ENCODE measurements around the gene ABCD2. TPM values are rescaled to one million over a fixed set of nuclear protein-coding genes. Genes with fewer than 3 reads are reported as not detected.
A peak's percentile ranks its signal among the peaks of the same experiment; 100 is the strongest.
"Not testable (repeated sequence)": the region's sequence is repeated elsewhere in the genome, so short reads cannot be mapped to it uniquely, and the experiment has no call there.

The ABCD2 gene
- 0.05 TPM for polyA plus RNA-seq (2013, experiment 1 of 2; ENCODE audit: insufficient read length)
- 0.09 TPM for polyA plus RNA-seq (2013, experiment 2 of 2; ENCODE audit: insufficient read length)

DNA sequence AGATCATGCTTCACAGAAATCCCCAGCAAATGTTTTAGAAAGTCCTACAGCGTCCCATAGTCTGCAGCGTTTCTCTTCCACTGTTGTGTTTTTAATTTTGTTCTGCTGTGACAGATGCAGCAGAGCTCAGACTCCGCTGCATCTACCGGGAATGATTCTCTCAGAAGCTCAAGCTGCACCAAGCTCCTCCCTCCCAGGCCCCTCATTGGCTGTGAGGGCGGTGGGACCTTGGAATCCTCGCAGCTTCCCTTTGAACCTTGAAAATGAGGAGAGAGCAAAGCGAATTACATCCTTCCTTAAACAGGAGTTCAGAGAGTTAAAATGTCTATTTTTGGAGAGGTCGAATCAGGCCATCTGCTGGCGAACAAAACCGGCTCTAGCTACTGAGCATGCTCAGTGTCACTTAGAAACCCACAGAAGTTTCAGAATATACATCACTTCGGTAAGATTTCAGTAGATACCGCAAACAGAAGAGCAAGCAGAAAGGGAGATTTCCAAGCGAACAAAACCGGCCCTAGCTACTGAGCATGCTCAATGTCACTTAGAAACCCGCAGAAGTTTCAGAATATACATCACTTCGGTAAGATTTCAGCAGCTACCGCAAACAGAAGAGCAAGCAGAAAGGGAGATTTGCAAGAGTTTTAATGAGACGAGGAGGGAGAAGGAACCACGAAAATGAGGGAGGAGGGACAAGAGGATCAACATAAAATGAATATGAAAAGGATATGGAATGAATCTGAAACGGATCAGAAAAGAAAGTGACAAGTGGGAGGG lies at the start of gene ABCD2:
Gene ABCD2 (minus strand): TSS at position 144 of the 774 bp plus-strand sequence. CDS start 188 bp downstream, outside the sequence.
- peak; percentile 80 for DNase-seq

DNA sequence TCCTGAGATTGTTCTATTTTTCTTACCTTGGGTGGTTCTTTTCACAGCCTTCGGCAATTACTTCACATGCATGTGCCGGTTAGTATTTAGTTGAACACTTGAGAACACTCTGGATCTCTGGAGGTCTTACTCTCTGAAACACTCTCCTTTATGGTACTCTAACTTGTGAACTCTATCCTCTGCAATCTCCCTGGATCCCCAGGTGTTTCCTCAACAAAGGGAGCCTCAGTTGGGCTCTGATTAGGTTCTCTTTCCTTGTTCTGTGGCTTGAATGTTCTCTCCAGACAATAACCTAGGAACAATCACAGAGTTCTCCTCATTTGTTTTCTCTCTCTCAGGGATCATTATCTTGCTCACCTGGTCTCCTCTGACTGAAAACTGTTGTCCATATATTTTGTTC lies 40.5 kb upstream of the ABCD2 start:
- DNase-seq, result no peak

DNA sequence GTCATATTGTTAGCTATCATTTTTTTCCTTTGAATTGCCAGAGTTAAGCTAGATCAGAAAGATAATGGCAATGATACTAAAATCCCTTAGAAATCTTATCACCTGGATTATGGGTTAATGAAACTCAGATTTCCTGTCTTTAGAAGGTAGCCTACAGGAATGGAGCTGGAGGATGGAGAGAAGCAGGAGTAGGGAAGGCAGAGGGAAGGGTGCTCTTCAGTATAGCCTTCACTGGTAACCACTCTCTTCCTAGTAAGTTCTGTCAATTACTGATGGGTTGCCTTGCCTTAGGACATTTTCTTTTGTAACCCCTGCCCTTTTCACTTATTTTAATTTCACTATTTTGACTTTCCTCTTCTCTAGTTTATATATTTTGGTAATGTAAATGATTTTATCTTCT lies 27.8 kb upstream of the ABCD2 start:
- no peak for DNase-seq

DNA sequence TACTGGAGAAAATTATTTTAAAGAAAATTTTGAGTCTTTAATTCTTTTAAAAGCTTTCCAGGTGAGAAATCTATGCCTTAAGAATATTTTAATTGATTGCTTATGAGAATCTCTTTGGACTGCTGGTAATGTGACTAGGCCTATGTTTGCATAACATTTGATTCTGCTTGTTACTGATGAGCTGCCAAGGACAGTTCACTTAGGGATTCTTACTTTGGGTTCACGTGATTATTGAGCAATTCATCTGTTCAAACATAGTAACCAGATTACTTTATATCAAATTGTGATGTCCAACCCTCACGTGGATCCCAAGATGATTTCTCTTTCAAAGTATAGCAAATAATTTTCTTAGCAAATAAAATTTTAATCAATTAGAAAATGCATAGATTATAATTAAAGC lies 27.4 kb upstream of the ABCD2 start:
- DNase-seq, result no peak

DNA sequence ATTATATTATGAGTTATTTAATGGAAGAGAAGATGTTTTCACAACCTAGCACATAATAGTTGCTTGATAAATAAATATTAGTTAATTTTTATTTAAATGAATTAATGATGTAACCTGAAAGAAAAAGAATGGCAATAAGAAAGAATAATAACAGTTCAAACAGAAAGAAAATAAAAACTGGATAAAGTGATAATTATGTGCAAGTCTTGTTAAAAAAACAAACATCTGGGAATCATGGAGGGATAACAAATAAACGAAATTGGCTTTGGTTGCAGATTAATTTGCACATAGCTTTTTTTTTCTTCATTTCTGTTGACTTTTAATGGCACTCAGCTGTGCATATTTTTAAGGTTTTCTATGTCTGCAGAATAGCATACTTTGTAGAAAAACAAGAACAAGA lies 23.4 kb upstream of the ABCD2 start:
- DNase-seq, result no peak

DNA sequence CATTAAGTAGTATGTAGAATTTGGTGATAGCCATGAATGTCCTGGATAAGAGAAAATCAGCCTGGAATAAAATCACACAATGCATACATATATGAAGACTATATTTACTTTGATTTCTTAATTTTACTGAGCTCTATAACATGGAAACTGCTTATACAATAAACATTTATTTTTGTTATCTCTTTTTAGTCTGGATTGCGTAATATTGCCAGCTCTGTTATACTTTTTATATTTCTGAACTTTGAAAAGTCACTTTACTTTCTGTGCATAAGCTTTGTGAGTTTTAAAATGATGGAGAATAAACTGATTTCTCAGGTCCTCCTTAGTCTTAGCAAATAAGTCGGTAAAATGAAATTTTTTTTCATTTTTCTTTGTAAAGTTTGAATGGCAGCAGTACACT lies 19.2 kb upstream of the ABCD2 start:
- no peak for DNase-seq

DNA sequence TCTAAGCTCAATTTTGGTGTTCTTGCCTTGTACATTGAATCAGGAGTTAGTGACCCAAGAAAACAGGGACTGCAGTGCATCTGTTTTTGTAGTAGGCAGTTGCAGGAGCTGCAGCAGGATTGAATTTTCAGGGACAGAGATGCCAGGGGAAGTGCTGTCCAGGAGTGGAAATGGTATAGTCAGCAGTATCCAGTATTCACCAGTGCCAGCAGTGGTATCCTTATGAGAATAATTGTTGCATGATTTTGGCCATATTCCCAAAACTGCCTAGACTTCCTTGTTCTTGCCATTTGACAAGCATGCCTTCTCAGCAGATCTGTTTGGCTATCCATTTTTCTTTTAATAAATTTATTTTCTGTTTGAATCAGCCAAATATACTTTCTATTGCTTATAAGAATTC lies 18.6 kb upstream of the ABCD2 start:
- no peak for DNase-seq

DNA sequence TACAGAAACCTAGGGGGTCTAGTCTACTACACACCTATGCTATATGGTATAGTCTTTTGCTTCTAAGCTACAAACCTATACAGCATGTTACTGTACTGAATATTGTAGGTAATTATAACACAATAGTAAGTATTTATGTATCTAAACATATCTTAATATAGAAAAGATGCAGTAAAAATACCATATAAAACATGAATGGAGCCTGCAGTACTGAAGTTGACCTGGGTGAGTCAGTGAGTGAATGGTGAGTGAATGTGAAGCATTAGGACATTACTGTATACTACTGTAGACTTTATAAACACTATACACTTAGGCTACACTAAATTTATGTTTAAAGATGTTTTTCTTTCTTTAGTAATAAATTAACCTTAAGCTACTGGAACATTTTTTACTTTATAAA lies 13.1 kb upstream of the ABCD2 start:
- no peak for DNase-seq

DNA sequence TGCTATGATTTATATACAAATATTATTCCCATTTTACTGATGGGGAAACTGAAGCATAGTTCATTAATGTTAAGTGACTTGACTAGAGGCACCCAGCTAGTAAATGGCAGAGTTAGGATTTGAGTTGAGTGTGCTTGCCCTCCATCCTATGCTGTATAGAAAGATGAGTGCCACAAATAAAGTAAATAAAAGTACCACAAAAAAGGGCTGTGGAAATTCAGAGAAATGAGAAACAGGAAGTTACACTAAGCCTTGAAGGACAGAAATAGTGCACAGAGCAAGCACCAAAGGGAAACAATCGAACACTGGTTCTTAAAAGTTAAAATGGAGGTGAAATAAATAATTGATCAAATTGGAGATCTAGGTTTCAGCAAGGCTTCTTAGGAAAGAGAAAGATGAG lies 9.2 kb upstream of the ABCD2 start:
- DNase-seq, result no peak

DNA sequence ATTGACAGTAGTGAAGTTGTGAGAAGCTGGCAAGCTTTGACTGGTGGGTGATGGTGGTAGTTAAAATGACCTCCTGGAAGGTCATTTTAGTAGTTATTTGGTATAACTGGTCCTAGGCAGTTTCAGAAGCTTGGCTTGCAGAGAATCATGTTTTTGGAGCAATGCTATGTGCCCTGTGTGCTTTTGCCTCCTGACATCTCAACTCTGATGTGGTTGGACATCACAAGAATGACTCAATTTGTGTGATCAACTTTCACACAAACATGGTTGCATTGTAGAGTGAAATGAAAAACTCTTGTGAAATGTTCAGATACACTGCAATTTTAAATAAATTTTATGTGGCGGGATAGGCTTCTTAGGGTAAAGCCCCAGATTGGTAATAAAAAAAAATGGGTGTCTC lies 8.3 kb upstream of the ABCD2 start:
- no peak for DNase-seq

DNA sequence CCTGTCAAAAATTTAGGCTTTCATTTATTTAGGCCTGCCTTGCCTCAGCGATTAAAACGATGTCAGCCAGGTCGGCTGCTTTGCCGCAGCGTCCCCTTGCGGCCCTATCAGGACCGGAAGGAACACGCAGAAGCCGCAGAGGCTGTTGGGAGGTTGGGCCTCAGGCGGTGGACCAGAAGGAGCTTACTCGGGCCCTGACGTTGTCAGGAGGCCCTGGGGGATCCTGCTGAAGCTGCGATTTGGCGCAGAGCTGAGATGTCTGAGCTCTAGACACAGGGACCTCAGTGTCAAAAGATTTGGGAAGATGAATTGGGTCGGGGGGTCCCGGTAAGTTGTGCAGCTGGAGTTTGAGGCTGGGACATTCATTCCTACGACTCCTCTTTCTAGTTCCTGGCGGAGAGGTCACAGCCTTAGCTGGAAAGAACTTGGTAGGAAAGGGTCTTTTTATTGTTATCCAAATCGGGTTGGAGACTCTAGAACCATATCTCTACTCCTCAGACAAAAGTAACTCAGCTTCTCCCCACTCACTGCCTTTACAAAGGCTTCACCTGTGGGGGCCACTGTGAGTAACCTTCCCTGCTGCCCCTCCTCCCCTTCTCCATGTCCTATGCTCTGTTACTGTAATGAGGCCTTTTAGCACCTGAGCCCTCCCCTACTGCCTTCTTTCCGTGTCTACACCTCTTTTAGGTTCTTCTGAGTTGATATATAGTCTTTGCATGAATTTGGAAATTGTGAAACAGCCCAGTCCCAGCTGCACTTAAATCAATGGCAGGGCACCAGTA lies 6.6 kb upstream of the ABCD2 start:
- no peak for DNase-seq

DNA sequence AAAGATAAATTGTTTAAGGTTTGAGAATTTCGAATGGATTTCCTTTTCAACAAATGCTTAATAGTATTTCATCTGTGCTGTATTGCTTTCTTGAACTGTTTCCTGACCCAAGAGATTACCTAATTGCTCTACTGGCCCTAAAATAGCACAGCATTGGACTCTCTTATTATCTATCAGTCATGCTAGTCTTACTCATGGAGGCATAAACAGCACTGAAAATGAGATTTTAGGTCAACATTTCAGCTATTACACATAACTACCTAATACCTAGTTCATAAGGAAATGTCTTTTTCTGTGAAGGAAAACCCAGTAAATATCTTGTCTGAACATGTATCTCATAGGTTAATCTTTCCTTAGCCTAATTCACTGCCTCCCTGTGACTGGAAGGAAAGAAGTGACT lies 4.3 kb upstream of the ABCD2 start:
- DNase-seq, result no peak

DNA sequence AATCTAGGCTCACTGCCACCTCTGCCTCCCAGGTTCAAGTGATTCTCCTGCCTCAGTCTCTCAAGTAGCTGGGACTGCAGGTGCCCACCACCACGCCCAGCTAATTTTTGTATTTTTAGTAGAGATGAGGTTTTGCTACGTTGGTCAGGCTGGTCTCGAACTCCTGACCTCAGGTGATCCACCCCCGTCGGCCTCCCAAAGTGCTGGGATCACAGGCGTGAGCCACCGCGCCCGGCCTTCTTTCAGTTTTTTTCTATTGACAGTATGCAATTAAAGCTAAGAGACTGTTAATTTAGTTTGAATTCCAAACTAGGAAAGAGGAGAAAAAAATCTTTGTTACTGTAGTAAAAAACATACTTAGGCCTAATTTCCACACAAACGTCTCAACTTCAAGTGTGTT lies 3.6 kb upstream of the ABCD2 start:
- not testable (repeated sequence) for DNase-seq

DNA sequence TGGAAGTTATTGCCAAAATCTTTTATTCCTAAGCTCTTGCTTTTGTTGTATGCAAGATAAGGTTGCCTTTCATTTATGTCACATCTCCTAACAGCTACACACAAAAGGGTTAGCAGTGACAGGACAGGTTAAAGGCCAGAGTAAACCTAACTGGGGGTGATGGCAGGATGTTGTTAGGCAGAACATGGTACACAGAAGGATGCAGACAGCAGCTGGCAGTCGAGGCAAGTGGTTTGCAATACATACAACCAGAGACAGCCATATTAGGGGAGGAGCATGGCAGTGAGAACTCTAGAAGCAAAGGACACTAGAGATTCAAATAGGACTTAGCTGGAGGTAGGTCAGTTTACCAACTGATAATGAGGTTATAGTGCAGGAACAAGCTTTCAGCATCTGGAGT lies 2.7 kb upstream of the ABCD2 start:
- no peak for DNase-seq

DNA sequence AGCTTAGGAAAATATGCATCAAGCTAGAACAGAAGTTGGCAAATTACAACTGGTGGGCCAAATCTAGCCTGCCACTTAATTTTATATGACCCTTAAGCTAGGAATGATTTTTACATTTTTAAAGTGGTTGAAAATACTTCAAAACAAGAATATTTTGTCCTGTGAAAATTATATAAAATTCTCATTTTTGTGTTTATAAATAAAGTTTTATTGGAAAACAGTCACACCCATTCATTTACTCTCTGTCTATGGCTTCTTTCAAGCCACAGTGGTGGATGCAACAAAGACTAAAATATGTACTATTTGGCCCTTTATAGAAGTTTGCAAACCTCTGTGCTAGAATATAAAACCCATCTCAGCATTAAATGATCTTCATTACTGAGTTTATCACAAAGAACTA lies 2.1 kb upstream of the ABCD2 start:
- DNase-seq, result no peak

DNA sequence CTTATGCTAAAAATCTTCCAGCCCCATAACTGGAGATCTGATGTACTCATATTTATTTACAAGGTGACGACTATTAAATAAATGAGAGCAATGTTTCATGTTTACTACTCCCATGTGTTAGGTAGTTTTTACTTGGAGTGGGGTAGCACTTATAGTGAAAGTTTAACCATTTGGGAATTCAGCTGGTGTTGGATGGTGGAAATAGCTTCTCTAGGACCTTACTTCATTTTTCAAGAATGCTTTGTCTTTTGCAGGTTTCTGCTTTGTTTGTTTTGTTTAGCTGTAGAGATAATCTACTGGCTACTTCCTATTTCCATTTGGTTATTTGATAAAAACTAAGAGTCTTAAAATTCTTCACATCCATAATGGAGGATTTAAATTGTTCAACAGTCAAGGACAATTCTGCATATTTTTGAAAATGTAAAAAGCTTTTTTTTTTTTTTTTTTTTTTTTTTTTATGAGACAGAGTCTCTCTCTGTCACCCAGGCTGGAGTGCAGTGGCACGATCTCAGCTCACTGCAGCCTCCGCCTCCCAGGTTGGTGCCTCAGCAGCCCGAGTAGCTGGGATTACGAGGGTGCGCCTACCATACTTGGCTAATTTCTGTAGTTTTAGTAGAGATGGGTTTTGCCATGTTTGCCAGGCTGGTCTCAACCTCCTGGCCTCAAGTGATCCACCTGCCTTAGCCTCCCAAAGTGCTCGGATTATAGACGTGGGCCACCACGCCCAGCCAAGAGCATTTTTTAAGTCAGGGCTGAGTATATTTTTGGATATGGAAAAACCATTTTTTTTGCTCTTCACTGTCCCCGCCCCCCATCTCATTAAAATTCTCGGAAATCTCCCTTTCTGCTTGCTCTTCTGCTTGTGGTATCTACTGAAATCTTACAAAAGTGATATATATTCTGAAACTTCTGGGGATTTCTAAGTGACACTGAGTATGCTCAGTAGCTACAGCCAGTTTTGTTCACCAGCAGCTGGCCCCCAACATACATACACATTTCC lies 1.4 kb upstream of the ABCD2 start:
- DNase-seq, result no peak

DNA sequence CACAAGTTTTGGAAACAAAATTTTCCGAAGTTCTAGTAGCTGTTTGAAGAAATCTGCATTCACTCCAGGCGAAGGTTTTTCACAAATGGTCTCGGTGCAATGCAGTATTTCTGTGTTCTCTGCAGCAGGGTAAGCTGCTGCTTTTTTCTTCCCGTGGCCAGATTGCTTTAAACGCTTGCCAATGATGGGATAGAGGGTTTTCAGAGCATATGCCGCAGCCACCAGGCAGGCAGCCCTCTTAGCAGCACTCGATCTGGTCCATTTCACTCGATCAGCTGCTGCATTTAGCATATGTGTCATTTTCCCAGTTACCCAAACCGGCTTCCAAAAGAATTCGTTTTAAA lies 315 bp downstream of the ABCD2 start:
- DNase-seq, result no peak

DNA sequence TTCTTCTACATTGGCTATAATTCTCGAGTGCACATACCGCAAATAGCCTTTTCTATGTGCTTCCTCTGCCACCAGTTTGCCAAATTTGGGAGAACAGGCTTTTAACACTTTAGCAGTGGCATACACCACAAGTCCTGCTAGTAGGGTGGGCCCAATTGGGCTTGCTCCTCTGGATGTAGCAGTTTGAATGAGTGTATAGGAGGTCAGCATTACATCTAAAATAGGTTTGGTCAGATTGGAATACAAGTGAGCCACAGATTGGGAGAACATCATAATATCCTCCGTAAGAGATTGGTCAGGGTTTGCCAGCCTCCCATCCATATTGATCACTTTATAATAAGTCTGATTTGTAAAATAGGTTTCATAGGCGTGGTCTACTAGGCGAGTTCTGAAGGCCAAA lies 902 bp downstream of the ABCD2 start:
- no peak for DNase-seq

DNA sequence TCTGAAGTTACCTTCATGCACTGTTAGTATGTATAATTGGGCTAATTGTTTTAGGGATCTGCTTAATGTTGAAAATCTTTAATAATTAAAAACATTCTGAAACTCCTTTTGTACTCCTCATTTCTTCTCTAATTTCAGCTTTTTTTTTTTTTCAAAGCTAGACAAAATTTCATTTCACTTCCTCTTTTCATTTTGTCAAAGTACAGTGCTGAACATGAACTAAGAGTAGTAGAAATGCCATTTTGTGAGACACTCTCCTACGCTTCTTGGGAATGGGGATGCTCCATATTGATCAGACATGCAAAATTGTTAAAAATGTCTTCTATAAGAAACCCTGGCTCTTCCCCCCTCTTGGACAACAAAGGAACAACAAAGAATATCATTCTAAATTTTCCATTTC lies 1.7 kb downstream of the ABCD2 start:
- no peak for DNase-seq

DNA sequence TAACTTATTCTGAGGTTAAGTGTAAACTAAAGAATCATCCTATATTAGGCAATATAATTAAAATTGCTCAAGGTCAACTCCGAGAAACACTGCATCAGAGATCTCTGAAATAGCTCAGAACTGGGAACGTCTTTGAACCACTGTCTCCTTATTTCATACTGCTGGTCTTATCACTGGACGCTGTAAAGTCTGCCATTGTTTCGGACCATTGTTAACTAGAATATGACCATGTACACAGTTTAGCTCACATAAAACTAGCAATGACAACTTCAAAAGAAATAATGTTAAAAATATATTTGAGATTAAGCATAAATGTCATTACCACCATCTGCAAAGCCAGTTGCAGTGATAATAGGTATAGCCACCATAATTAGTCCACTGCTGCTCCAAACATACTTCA lies 2.9 kb downstream of the ABCD2 start:
- DNase-seq, result no peak

DNA sequence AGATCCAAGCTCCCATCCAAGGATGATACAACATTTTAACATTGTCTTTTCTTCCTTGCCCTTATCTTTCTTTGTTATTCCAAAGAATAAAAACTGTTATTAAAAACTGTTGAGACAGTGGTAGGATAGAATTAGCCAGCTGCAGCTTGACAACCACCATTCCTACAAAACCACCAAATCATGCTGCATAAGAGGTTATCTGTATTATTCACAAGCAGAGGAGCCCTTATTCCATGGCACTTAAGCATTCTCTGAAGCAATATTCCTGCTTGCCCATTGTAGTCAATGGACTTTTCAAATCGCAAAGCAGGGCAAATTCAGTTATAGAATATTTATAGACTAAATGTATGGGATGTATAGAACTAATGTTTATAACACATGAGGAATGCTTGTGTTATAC lies 3.4 kb downstream of the ABCD2 start:
- no peak for DNase-seq

DNA sequence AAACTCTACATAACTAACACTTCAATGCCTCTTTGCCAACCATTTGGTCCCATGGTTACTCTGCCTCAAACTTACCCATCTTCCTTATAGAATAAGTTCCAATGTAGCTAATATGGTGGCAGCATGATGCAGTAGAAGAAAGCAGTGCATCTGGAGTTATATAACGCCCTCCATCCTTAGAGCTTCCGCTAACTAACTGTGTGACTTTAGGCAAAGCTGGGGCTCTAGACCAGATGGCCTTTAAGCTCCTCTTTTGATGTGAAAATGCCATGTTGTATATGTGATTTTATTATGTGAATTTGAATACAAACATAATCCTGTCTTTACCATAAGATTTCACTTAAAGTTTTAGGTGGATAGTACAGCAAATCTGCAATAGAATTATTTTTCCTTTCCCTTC lies 6.1 kb downstream of the ABCD2 start:
- no peak for DNase-seq

DNA sequence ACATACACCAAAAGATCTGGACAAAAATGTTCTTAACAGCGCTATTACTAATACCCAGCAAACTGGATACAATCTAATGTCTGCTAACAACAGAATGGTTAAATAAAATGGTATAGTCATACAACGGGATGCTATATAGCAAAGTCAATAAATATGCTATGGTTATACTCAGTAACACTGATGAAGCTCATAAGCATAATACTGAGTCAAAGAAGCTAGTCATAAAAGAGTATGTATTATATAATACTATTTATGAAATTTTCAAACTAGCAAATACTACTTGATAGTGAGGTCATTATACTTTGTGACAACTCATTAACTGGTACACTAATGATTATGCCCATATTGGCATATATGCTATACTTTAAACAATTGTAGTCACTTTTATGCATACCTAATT lies 7.4 kb downstream of the ABCD2 start:
- DNase-seq, result no peak
